Neural cell (in vitro differentiated cells): ENCODE data around the gene IMMP2L. TPM values are rescaled to one million over a fixed set of nuclear protein-coding genes. Genes with fewer than 3 reads are reported as not detected.

Source experiments
- H2AFZ ChIP-seq: fragments of 200-600, 300-800 bp; sonication (generic), shearing (Covaris generic); 2 replicates; pipeline ENCODE4 v1.6.0; 2014; ENCODE audit warnings: low read depth, mild to moderate bottlenecking, antibody characterized with exemption, low read length, moderate library complexity
- H3F3A ChIP-seq: fragments of 200-600 bp; shearing (Covaris generic); 2 replicates; pipeline ENCODE4 v1.6.1; 2016; ENCODE audit warnings: mild to moderate bottlenecking, moderate library complexity, mixed read lengths, antibody characterized with exemption, low read length; ENCODE audit not compliant: insufficient read depth, poor library complexity, severe bottlenecking
- H3K27ac ChIP-seq: fragments of 200-600, 300-800 bp; sonication (generic), shearing (Covaris generic); 2 replicates; pipeline ENCODE4 v1.5.1; 2014; ENCODE audit warnings: mild to moderate bottlenecking, low read length, moderate library complexity
- H3K27me3 ChIP-seq: fragments of 300-800, 200-600 bp; sonication (generic), shearing (Covaris generic); 2 replicates; pipeline ENCODE4 v1.6.0; 2014; ENCODE audit warnings: mild to moderate bottlenecking, low read depth, low read length, moderate library complexity; ENCODE audit not compliant: insufficient read depth
- H3K36me3 ChIP-seq: fragments of 300-800, 200-600 bp; sonication (generic), shearing (Covaris generic); 2 replicates; pipeline ENCODE4 v1.5.1; 2014; ENCODE audit warnings: mild to moderate bottlenecking, antibody characterized with exemption, low read length, moderate library complexity; ENCODE audit not compliant: insufficient read depth
- H3K4me2 ChIP-seq: fragments of 300-800, 200-600 bp; sonication (generic), shearing (Covaris generic); 2 replicates; pipeline ENCODE4 v1.6.0; 2014; ENCODE audit warnings: mild to moderate bottlenecking, low read length
- H3K4me3 ChIP-seq: fragments of 300-800, 200-600 bp; sonication (generic), shearing (Covaris generic); 2 replicates; pipeline ENCODE4 v1.5.1; 2014; ENCODE audit warnings: mild to moderate bottlenecking, low read length, moderate library complexity
- H3K79me2 ChIP-seq: fragments of 200-600 bp; shearing (Covaris generic); replicated peaks from 2 replicates; pipeline ENCODE4 v1.6.0; 2014; ENCODE audit warnings: mild to moderate bottlenecking, low read length, moderate library complexity; ENCODE audit not compliant: insufficient read depth
- H3K9ac ChIP-seq: fragments of 300-800, 200-600 bp; sonication (generic), shearing (Covaris generic); 2 replicates; pipeline ENCODE4 v1.6.1; 2016; ENCODE audit warnings: mild to moderate bottlenecking, low read length, mixed read lengths
- H3K9me2 ChIP-seq: fragments of 200-600 bp; shearing (Covaris generic); 2 replicates; pipeline ENCODE4 v1.6.1; 2016; ENCODE audit warnings: mild to moderate bottlenecking, low read length, mixed read lengths; ENCODE audit not compliant: insufficient read depth
- H3K9me3 ChIP-seq: fragments of 200-600, 300-800 bp; sonication (generic), shearing (Covaris generic); 2 replicates; pipeline ENCODE4 v1.6.1; 2016; ENCODE audit warnings: mild to moderate bottlenecking, mixed run types, low read length, moderate library complexity, mixed read lengths
- H4K20me1 ChIP-seq: fragments of 200-600 bp; shearing (Covaris generic); 2 replicates; pipeline ENCODE4 v1.6.1; 2016; ENCODE audit warnings: mild to moderate bottlenecking, mixed run types; ENCODE audit not compliant: insufficient read depth
- EP300 ChIP-seq: fragments of 450-650 bp; conservative IDR thresholded peaks from 2 replicates; pipeline ENCODE4 v1.6.1; 2014; ENCODE audit warnings: antibody characterized with exemption, mild to moderate bottlenecking, moderate library complexity; ENCODE audit not compliant: poor library complexity, severe bottlenecking
- EZH2 ChIP-seq: fragments of 200-600, 300-800 bp; shearing (Covaris generic), sonication (generic); IDR thresholded peaks from 2 replicates; pipeline ENCODE4 v1.6.1; 2014; ENCODE audit warnings: antibody characterized with exemption, low read length, borderline replicate concordance, mild to moderate bottlenecking; ENCODE audit not compliant: insufficient read depth, poor library complexity, severe bottlenecking
- MXI1 ChIP-seq: fragments of 450-650 bp; conservative IDR thresholded peaks from 2 replicates; pipeline ENCODE4 v1.6.1; 2014; ENCODE audit warnings: antibody characterized with exemption, mild to moderate bottlenecking; ENCODE audit not compliant: poor library complexity, severe bottlenecking
- POLR2AphosphoS5 ChIP-seq: IDR thresholded peaks from 2 replicates; pipeline ENCODE4 v1.6.1; 2012
- RAD21 ChIP-seq: fragments of 450-650 bp; conservative IDR thresholded peaks from 2 replicates; pipeline ENCODE4 v1.6.1; 2014; ENCODE audit warnings: antibody characterized with exemption, mild to moderate bottlenecking, moderate library complexity
- SMC3 ChIP-seq: fragments of 450-650 bp; conservative IDR thresholded peaks from 2 replicates; pipeline ENCODE4 v1.6.1; 2014; ENCODE audit warnings: antibody characterized with exemption, mild to moderate bottlenecking, moderate library complexity; ENCODE audit not compliant: poor library complexity
- TAF1 ChIP-seq: IDR thresholded peaks from 2 replicates; pipeline ENCODE4 v1.6.1; 2012; ENCODE audit warnings: low read depth
- polyA plus RNA-seq: library from polyadenylated mRNA; depleted of rRNA; stranded (reverse); fragments of >200 nt; gene quantifications from 2 replicates; pipeline ENCODE4 v1.2.3, GENCODE V29; 2014
- TF ChIP-seq, protein P1 (sequence below): fragments of 450-650 bp; IDR thresholded peaks from 2 replicates; pipeline ENCODE4 v1.5.1; 2014; ENCODE audit warnings: antibody characterized with exemption, mild to moderate bottlenecking, moderate library complexity; ENCODE audit not compliant: poor library complexity, severe bottlenecking

The IMMP2L gene
- polyA plus RNA-seq, 1 donor from 2014 or later = 9.7 TPM

DNA sequence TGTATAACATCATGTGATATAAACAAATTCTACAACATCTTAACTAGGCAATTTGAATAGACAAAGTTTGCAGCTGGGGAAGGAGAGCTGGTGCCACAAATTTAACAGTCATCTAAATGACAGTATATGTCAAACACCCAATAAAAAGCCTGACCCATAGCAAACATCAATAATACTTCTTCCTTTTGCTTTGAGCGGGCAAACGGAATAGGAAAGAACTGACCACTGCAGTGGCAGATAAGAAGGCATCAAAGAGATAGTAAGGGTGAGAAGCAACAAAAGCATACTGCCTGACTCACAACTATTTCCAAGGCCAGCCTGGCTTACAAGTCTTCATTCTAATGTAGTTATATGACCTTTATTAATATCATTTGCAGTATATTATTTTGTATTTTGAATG lies 371.5 kb downstream of the IMMP2L start:
- Histone ChIP-seq H3K4me3 (no peak overlapping the region), H2AFZ (no peak overlapping the region), H3K27me3 (no peaks in the 10 kb centered on the region), H3K27ac (no peak overlapping the region), H4K20me1 (no peaks in the 10 kb centered on the region), H3K9me2 (no peaks in the 10 kb centered on the region), H3K4me2 (no peak overlapping the region), H3K79me2 (no peaks in the 10 kb centered on the region), H3K36me3 (no peaks in the 10 kb centered on the region), H3K9ac (no peak overlapping the region), H3F3A (no peaks in the 10 kb centered on the region), H3K9me3 (no peaks in the 10 kb centered on the region)
- TF ChIP-seq MXI1 (no peak), TAF1 (no peak)

- Histone ChIP-seq H2AFZ (no peak overlapping the region), H3K36me3 (no peaks in the 10 kb centered on the region), H3K79me2 (no peaks in the 10 kb centered on the region), H3K9me2 (no peaks in the 10 kb centered on the region), H3K27me3 (no peaks in the 10 kb centered on the region), H3K4me3 (no peak overlapping the region), H3F3A (no peaks in the 10 kb centered on the region), H4K20me1 (no peaks in the 10 kb centered on the region), H3K9ac (no peak overlapping the region), H3K27ac (no peak overlapping the region), H3K9me3 (no peaks in the 10 kb centered on the region), H3K4me2 (no peak overlapping the region)
- no peak for TF ChIP-seq RAD21
- no peak for TF ChIP-seq SMC3
- no peak for TF ChIP-seq EZH2
- TF ChIP-seq TAF1 = no peak
- TF ChIP-seq, protein P1, sequence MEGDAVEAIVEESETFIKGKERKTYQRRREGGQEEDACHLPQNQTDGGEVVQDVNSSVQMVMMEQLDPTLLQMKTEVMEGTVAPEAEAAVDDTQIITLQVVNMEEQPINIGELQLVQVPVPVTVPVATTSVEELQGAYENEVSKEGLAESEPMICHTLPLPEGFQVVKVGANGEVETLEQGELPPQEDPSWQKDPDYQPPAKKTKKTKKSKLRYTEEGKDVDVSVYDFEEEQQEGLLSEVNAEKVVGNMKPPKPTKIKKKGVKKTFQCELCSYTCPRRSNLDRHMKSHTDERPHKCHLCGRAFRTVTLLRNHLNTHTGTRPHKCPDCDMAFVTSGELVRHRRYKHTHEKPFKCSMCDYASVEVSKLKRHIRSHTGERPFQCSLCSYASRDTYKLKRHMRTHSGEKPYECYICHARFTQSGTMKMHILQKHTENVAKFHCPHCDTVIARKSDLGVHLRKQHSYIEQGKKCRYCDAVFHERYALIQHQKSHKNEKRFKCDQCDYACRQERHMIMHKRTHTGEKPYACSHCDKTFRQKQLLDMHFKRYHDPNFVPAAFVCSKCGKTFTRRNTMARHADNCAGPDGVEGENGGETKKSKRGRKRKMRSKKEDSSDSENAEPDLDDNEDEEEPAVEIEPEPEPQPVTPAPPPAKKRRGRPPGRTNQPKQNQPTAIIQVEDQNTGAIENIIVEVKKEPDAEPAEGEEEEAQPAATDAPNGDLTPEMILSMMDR = no peak
Observed at GRCh38 chr7:111184987-111185386, 377.3 kb downstream of the IMMP2L start.

DNA sequence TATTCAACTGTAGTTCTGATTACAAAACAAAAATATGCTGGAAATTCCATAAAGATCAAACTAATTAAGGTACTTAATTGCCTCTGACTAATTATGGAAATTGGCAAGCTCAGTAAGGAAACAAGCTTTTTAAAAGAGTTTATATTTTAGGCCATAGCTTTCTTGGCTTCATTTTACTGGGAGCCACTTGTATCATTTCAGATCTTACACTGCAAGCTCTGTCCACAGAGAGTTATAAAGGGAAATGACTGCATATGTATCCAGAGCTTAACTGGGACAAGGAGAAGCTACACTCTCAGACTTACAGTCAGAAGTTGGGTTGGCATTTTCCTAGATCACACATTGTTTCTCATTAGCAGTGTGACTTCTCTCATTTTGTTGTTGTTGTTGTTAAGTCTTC lies 379.0 kb downstream of the IMMP2L start:
- Histone ChIP-seq H3K27me3 (no peaks in the 10 kb centered on the region), H4K20me1 (no peaks in the 10 kb centered on the region), H3K79me2 (no peaks in the 10 kb centered on the region), H3K4me3 (no peak overlapping the region), H3F3A (no peaks in the 10 kb centered on the region), H2AFZ (no peak overlapping the region), H3K36me3 (no peaks in the 10 kb centered on the region), H3K9ac (no peak overlapping the region), H3K9me3 (no peaks in the 10 kb centered on the region), H3K4me2 (no peak overlapping the region), H3K9me2 (no peaks in the 10 kb centered on the region), H3K27ac (no peak overlapping the region)
- TF ChIP-seq EZH2 = no peak
- no peak for TF ChIP-seq MXI1
- no peak for TF ChIP-seq TAF1
- no peak for TF ChIP-seq SMC3
- no peak for TF ChIP-seq EP300
- no peak for TF ChIP-seq POLR2AphosphoS5
- TF ChIP-seq RAD21 = no peak
- TF ChIP-seq, protein P1 = no peak
